HEK293 (cell line): ENCODE results near the gene PBXIP1.

Experiments
- CTCF ChIA-PET: fragments of 350-600 bp; formaldehyde crosslinking; extraction: SDS; loops from one replicate; lab custom pipeline; 2021; ENCODE audit warnings: antibody characterized with exemption; lab: Yijun Ruan, JAX
- POLR2A ChIA-PET: fragments of 300-600 bp; formaldehyde crosslinking; extraction: SDS; loops from one replicate; lab custom pipeline; 2020; ENCODE audit warnings: antibody characterized with exemption, inconsistent platforms; lab: Yijun Ruan, JAX
- H3K27ac ChIP-seq: fragments of 200-500 bp; sonication (Bioruptor generic); 2 replicates; pipeline ENCODE4 v1.5.1; 2014; ENCODE audit warnings: low read depth, low read length, control low read depth, inconsistent platforms; ENCODE audit errors: extremely low read depth
- H3K36me3 ChIP-seq, 2 experiments: fragments of 200-500 bp in 1 of 2; sonication (Bioruptor generic) in 1 of 2; 1 replicate in 1 of 2; 2 replicates in 1 of 2; pipeline ENCODE4 v1.5.1; 2014 to 2017; ENCODE audit warnings: inconsistent platforms in 2 of 2, low read length in 2 of 2; ENCODE audit not compliant: control insufficient read depth in 2 of 2, insufficient read depth in 1 of 2
- H3K4me1 ChIP-seq: fragments of 200-500 bp; sonication (Bioruptor generic); 2 replicates; pipeline ENCODE4 v1.5.1; 2014; ENCODE audit warnings: mild to moderate bottlenecking, low read length, inconsistent platforms; ENCODE audit not compliant: control insufficient read depth, insufficient read depth
- H3K4me3 ChIP-seq: 2 replicates; pipeline ENCODE4 v1.5.1; 2011; ENCODE audit warnings: low read depth, mild to moderate bottlenecking, control low read depth, low read length, moderate library complexity
- H3K9me3 ChIP-seq: fragments of 200-500 bp; sonication (Bioruptor generic); 2 replicates; pipeline ENCODE4 v1.5.1; 2014; ENCODE audit warnings: low read depth, low read length, inconsistent platforms; ENCODE audit not compliant: control insufficient read depth, insufficient read depth
- GLIS1 ChIP-seq: fragments of 450-650 bp; formaldehyde crosslinking; IDR thresholded peaks from 2 replicates; pipeline ENCODE4 v1.5.1; 2016; ENCODE audit warnings: missing biosample characterization, missing genetic modification characterization
- KLF16 ChIP-seq: fragments of 450-650 bp; formaldehyde crosslinking; IDR thresholded peaks from 2 replicates; pipeline ENCODE4 v1.5.1; 2017; ENCODE audit warnings: missing biosample characterization, missing genetic modification characterization
- MYNN ChIP-seq: fragments of 450-650 bp; formaldehyde crosslinking; IDR thresholded peaks from 2 replicates; pipeline ENCODE4 v1.5.1; 2016; ENCODE audit warnings: missing biosample characterization, missing genetic modification characterization, borderline replicate concordance
- PRDM4 ChIP-seq: fragments of 450-650 bp; formaldehyde crosslinking; IDR thresholded peaks from 2 replicates; pipeline ENCODE4 v1.5.1; 2017; ENCODE audit warnings: missing biosample characterization, missing genetic modification characterization
- RBAK ChIP-seq: fragments of 450-650 bp; formaldehyde crosslinking; IDR thresholded peaks from 2 replicates; pipeline ENCODE4 v1.5.1; 2016; ENCODE audit warnings: missing biosample characterization, missing genetic modification characterization
- SCRT1 ChIP-seq: fragments of 450-650 bp; formaldehyde crosslinking; IDR thresholded peaks from 2 replicates; pipeline ENCODE4 v1.5.1; 2016; ENCODE audit warnings: missing biosample characterization, missing genetic modification characterization, borderline replicate concordance
- SCRT2 ChIP-seq: fragments of 450-650 bp; formaldehyde crosslinking; IDR thresholded peaks from 2 replicates; pipeline ENCODE4 v1.5.1; 2016; ENCODE audit warnings: missing biosample characterization, missing genetic modification characterization
- YY2 ChIP-seq: fragments of 450-650 bp; formaldehyde crosslinking; IDR thresholded peaks from 2 replicates; pipeline ENCODE4 v1.5.1; 2016; ENCODE audit warnings: missing biosample characterization, missing genetic modification characterization
- ZBTB1 ChIP-seq: fragments of 450-650 bp; formaldehyde crosslinking; IDR thresholded peaks from 2 replicates; pipeline ENCODE4 v1.5.1; 2016; ENCODE audit warnings: missing biosample characterization, missing genetic modification characterization
- ZEB2 ChIP-seq: fragments of 450-650 bp; formaldehyde crosslinking; IDR thresholded peaks from 2 replicates; pipeline ENCODE4 v1.5.1; 2016; ENCODE audit warnings: missing biosample characterization, missing genetic modification characterization
- ZNF112 ChIP-seq: fragments of 450-650 bp; formaldehyde crosslinking; IDR thresholded peaks from 2 replicates; pipeline ENCODE4 v1.5.0; 2017; ENCODE audit warnings: missing biosample characterization, missing genetic modification characterization
- ZNF140 ChIP-seq: fragments of 450-650 bp; formaldehyde crosslinking; IDR thresholded peaks from 2 replicates; pipeline ENCODE4 v1.5.1; 2016; ENCODE audit warnings: missing biosample characterization, missing genetic modification characterization
- ZNF16 ChIP-seq: fragments of 450-650 bp; formaldehyde crosslinking; IDR thresholded peaks from 2 replicates; pipeline ENCODE4 v1.5.1; 2016; ENCODE audit warnings: low read depth, missing biosample characterization, missing genetic modification characterization
- ZNF184 ChIP-seq: fragments of 450-650 bp; IDR thresholded peaks from 2 replicates; pipeline ENCODE4 v1.5.1; 2018; ENCODE audit warnings: missing biosample characterization, mild to moderate bottlenecking, missing genetic modification characterization
- ZNF214 ChIP-seq: fragments of 450-650 bp; formaldehyde crosslinking; IDR thresholded peaks from 2 replicates; pipeline ENCODE4 v1.5.1; 2017; ENCODE audit warnings: missing biosample characterization, mild to moderate bottlenecking, missing genetic modification characterization, borderline replicate concordance
- ZNF239 ChIP-seq: fragments of 450-650 bp; formaldehyde crosslinking; IDR thresholded peaks from 2 replicates; pipeline ENCODE4 v1.5.1; 2016; ENCODE audit warnings: missing biosample characterization, missing genetic modification characterization
- ZNF311 ChIP-seq: fragments of 450-650 bp; formaldehyde crosslinking; IDR thresholded peaks from 2 replicates; pipeline ENCODE4 v1.5.1; 2017; ENCODE audit warnings: missing biosample characterization, missing genetic modification characterization, borderline replicate concordance
- ZNF324 ChIP-seq: fragments of 450-650 bp; formaldehyde crosslinking; IDR thresholded peaks from 2 replicates; pipeline ENCODE4 v1.5.1; 2016; ENCODE audit warnings: missing biosample characterization, missing genetic modification characterization
- ZNF335 ChIP-seq: fragments of 450-650 bp; formaldehyde crosslinking; conservative IDR thresholded peaks from 2 replicates; pipeline ENCODE4 v1.5.1; 2016; ENCODE audit warnings: missing biosample characterization, missing genetic modification characterization
- ZNF585B ChIP-seq: fragments of 450-650 bp; formaldehyde crosslinking; IDR thresholded peaks from 2 replicates; pipeline ENCODE4 v1.5.1; 2016; ENCODE audit warnings: missing biosample characterization, missing genetic modification characterization
- ZNF621 ChIP-seq: fragments of 450-650 bp; formaldehyde crosslinking; IDR thresholded peaks from 2 replicates; pipeline ENCODE4 v1.5.1; 2017; ENCODE audit warnings: missing biosample characterization, missing genetic modification characterization
- ZNF747 ChIP-seq: fragments of 450-650 bp; formaldehyde crosslinking; IDR thresholded peaks from 2 replicates; pipeline ENCODE4 v1.5.1; 2016; ENCODE audit warnings: missing biosample characterization, missing genetic modification characterization
- ZNF76 ChIP-seq: fragments of 450-650 bp; formaldehyde crosslinking; IDR thresholded peaks from 2 replicates; pipeline ENCODE4; 2016; ENCODE audit warnings: low read depth, missing biosample characterization, missing genetic modification characterization, borderline replicate concordance
- TF ChIP-seq, protein P1 (sequence below): fragments of 450-650 bp; formaldehyde crosslinking; IDR thresholded peaks from 2 replicates; pipeline ENCODE4 v1.5.1; 2016; ENCODE audit warnings: missing biosample characterization, missing genetic modification characterization, low read depth
- TF ChIP-seq, protein P2 (sequence below): fragments of 450-650 bp; formaldehyde crosslinking; IDR thresholded peaks from 2 replicates; pipeline ENCODE4 v1.5.1; 2016; ENCODE audit warnings: missing biosample characterization, missing genetic modification characterization, borderline replicate concordance

PBXIP1 gene

GRCh38 chr1:154964359-154964758 is 8.5 kb upstream of the PBXIP1 start:
- CTCF ChIA-PET, result interaction anchor here (0.6 to 1.4 kb wide), 4 partner anchors 8 to 200 kb away, joined by 3 to 5 read pairs (median 4); partner anchors contain the start of gene PBXIP1
- H3K27ac ChIP-seq, result no peak overlapping the region
- H3K36me3 ChIP-seq, result peaks cover 0 to 70% of the 10 kb centered on the region in 2 experiments; a peak in 2 of 3 replicates
- H3K4me3 ChIP-seq, result no peak overlapping the region
- TF ChIP-seq ZNF16 (tag by site-specific recombination) (no peak), PRDM4 (no peak), GLIS1 (tag by site-specific recombination) (no peak), ZNF311 (tag by site-specific recombination) (no peak), ZNF585B (tag by site-specific recombination) (no peak), SCRT2 (tag by site-specific recombination) (no peak), ZNF747 (tag by site-specific recombination) (no peak), ZBTB1 (tag by site-specific recombination) (no peak), ZNF76 (tag by site-specific recombination) (no peak), YY2 (tag by site-specific recombination) (no peak)
- POLR2A ChIA-PET, result interaction anchor here (1.7 to 3.2 kb wide), 3 partner anchors 8 to 19 kb away, joined by 3 to 13 read pairs (median 6); partner anchors contain the start of genes CKS1B and FLAD1
- H3K9me3 ChIP-seq, result no peaks in the 10 kb centered on the region
- peaks cover 8% of the 10 kb centered on the region for H3K4me1 ChIP-seq

- no peaks in the 10 kb centered on the region for H3K9me3 ChIP-seq
- H3K36me3 ChIP-seq, result peaks cover under 1 to 70% of the 10 kb centered on the region in 2 experiments
- ChIA-PET CTCF (interaction anchor here (0.7 to 1.0 kb wide), 3 partner anchors 9 to 201 kb away, joined by 3 to 4 read pairs (median 3); partner anchors contain the start of gene ADAM15), POLR2A (interaction anchor here (1.0 to 3.2 kb wide), 3 partner anchors 9 to 19 kb away, joined by 4 to 13 read pairs (median 6); partner anchors contain the start of genes CKS1B and FLAD1)
- no peak overlapping the region for H3K4me3 ChIP-seq
- no peak overlapping the region for H3K27ac ChIP-seq
- H3K4me1 ChIP-seq, result peaks cover 8% of the 10 kb centered on the region
- TF ChIP-seq ZNF335 (tag by site-specific recombination), result no peak
- TF ChIP-seq SCRT2 (tag by site-specific recombination), result peak; percentile 60
- TF ChIP-seq SCRT1, result peak; percentile 51; the same call in 1 of the 2 replicates
These were observed 7.7 kb upstream of the PBXIP1 start for GRCh38 chr1:154963643-154964042.

- Histone ChIP-seq H3K4me3 (peak overlapping the region; percentile 90), H3K9me3 (no peaks in the 10 kb centered on the region), H3K36me3 (peaks cover 3 to 70% of the 10 kb centered on the region in 2 experiments), H3K27ac (peak overlapping the region; percentile 94), H3K4me1 (peaks cover 8% of the 10 kb centered on the region)
- POLR2A ChIA-PET, result interaction anchor here (1.0 to 2.9 kb wide), 3 partner anchors 9 to 21 kb away, joined by 4 to 69 read pairs (median 17); partner anchors contain the start of genes FLAD1 and SHC1
- CTCF ChIA-PET, result interaction anchor here (0.6 to 2.5 kb wide), 3 partner anchors 10 to 799 kb away, joined by 3 to 16 read pairs (median 4); partner anchors contain the start of gene ADAM15
- no peak for TF ChIP-seq ZNF324 (tag by site-specific recombination)
- no peak for TF ChIP-seq ZNF239 (tag by site-specific recombination)
- TF ChIP-seq MYNN (tag by site-specific recombination), result no peak
- TF ChIP-seq ZNF621 (tag by site-specific recombination), result no peak
- TF ChIP-seq, protein P1, sequence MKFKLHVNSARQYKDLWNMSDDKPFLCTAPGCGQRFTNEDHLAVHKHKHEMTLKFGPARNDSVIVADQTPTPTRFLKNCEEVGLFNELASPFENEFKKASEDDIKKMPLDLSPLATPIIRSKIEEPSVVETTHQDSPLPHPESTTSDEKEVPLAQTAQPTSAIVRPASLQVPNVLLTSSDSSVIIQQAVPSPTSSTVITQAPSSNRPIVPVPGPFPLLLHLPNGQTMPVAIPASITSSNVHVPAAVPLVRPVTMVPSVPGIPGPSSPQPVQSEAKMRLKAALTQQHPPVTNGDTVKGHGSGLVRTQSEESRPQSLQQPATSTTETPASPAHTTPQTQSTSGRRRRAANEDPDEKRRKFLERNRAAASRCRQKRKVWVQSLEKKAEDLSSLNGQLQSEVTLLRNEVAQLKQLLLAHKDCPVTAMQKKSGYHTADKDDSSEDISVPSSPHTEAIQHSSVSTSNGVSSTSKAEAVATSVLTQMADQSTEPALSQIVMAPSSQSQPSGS (tag by site-specific recombination), result no peak
- TF ChIP-seq ZNF112 (tag by site-specific recombination), result no peak
- TF ChIP-seq, protein P2, sequence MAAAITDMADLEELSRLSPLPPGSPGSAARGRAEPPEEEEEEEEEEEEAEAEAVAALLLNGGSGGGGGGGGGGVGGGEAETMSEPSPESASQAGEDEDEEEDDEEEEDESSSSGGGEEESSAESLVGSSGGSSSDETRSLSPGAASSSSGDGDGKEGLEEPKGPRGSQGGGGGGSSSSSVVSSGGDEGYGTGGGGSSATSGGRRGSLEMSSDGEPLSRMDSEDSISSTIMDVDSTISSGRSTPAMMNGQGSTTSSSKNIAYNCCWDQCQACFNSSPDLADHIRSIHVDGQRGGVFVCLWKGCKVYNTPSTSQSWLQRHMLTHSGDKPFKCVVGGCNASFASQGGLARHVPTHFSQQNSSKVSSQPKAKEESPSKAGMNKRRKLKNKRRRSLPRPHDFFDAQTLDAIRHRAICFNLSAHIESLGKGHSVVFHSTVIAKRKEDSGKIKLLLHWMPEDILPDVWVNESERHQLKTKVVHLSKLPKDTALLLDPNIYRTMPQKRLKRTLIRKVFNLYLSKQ, result no peak
- TF ChIP-seq RBAK (tag by site-specific recombination), result no peak
- no peak for TF ChIP-seq ZNF214 (tag by site-specific recombination)
- no peak for TF ChIP-seq ZEB2 (tag by site-specific recombination)
- TF ChIP-seq KLF16 (tag by site-specific recombination), result no peak
- TF ChIP-seq ZNF184 (tag by site-specific recombination), result no peak
- no peak for TF ChIP-seq ZNF140 (tag by site-specific recombination)
These were observed 7.0 kb upstream of the PBXIP1 start for GRCh38 chr1:154962795-154963330.
